GM12878 (cell line): ENCODE measurements around the gene BMP7. TPM values are rescaled to one million over a fixed set of nuclear protein-coding genes. Genes with fewer than 3 reads are reported as not detected.

ENCODE experiments used
- ATAC-seq: fragments of 200-7000 bp; cut with Tn5 transposase; 3 replicates; pipeline ENCODE4 v1.9.1; 2020; ENCODE audit warnings: mild to moderate bottlenecking, moderate library complexity
- BruUV-seq: library from RNA; stranded (reverse); fragments of 400-500 nt; replicated peaks from 2 replicates; lab custom pipeline; 2021; lab: Mats Ljungman, UMichigan
- CTCF ChIA-PET: fragments of 300-600 bp; sonication (Branson Sonifier 250); formaldehyde crosslinking; extraction: SDS; loops from one replicate; lab custom pipeline; 2021; ENCODE audit warnings: inconsistent platforms; lab: Yijun Ruan, JAX
- POLR2A ChIA-PET: fragments of 350-600 bp; formaldehyde crosslinking; extraction: SDS; loops from one replicate; lab custom pipeline; 2021; ENCODE audit warnings: inconsistent platforms; lab: Charles Lee
- RAD21 ChIA-PET: fragments of 300-600 bp; sonication (Branson Sonifier 250); formaldehyde crosslinking; loops from one replicate; lab custom pipeline; 2023; ENCODE audit warnings: antibody characterized with exemption; ENCODE audit not compliant: unreplicated experiment; lab: Charles Lee
- SMC1A ChIA-PET: fragments of 300-600 bp; sonication (Branson Sonifier 250); formaldehyde crosslinking; loops from one replicate; lab custom pipeline; 2023; ENCODE audit not compliant: unreplicated experiment, uncharacterized antibody; lab: Charles Lee
- DNase-seq: peaks from one replicate; pipeline ENCODE4 v3.0.0-alpha.2; 2011; ENCODE audit warnings: low read depth, low spot score
- FAIRE-seq: peaks from 3 replicates; lab custom pipeline; 2011; peaks lifted over from hg19 to GRCh38; lab: Jason Lieb, UNC
- H2AFZ ChIP-seq: 2 replicates; pipeline ENCODE4 v1.6.0; 2011; ENCODE audit warnings: low read depth, low read length, control low read depth; ENCODE audit not compliant: control insufficient read depth
- H3K27ac ChIP-seq: 2 replicates; pipeline ENCODE4 v1.5.1; 2011; ENCODE audit warnings: control low read depth; ENCODE audit not compliant: control insufficient read depth, insufficient read depth
- H3K27me3 ChIP-seq, 2 experiments: replicated peaks in 1 of 2; 2 replicates each; pipeline versions ENCODE4 v1.6.0 to v1.6.1; 2011; ENCODE audit warnings: low read length in 1 of 2; ENCODE audit not compliant: control insufficient read depth in 2 of 2, insufficient read depth in 2 of 2
- H3K36me3 ChIP-seq, 2 experiments: 2 replicates each; pipeline ENCODE4 v1.5.1; 2011; ENCODE audit warnings: low read length in 1 of 2; ENCODE audit not compliant: control insufficient read depth in 2 of 2, insufficient read depth in 2 of 2
- H3K4me1 ChIP-seq: 2 replicates; pipeline ENCODE4 v1.6.1; 2011; ENCODE audit warnings: mild to moderate bottlenecking, low read length, moderate library complexity, mixed read lengths; ENCODE audit not compliant: control insufficient read depth, insufficient read depth
- H3K4me2 ChIP-seq: 2 replicates; pipeline ENCODE4 v1.6.0; 2011; ENCODE audit warnings: control low read depth; ENCODE audit not compliant: control insufficient read depth, insufficient read depth
- H3K4me3 ChIP-seq: fragments of 200-600 bp; sonication (generic); 2 replicates; pipeline ENCODE4 v1.5.1; 2016
- H3K79me2 ChIP-seq: 2 replicates; pipeline ENCODE4 v1.6.0; 2011; ENCODE audit warnings: low read length; ENCODE audit not compliant: control insufficient read depth, insufficient read depth
- H3K9ac ChIP-seq: 2 replicates; pipeline ENCODE4 v1.8.0; 2011; ENCODE audit warnings: low read length, control low read depth, mixed read lengths; ENCODE audit not compliant: control insufficient read depth, insufficient read depth
- H3K9me3 ChIP-seq: replicated peaks from 3 replicates; pipeline ENCODE4 v1.5.1; 2011; ENCODE audit warnings: mild to moderate bottlenecking, low read length; ENCODE audit not compliant: control insufficient read depth, insufficient read depth
- H4K20me1 ChIP-seq: 2 replicates; pipeline ENCODE4 v1.6.0; 2011; ENCODE audit not compliant: control insufficient read depth, insufficient read depth
- BCL11A ChIP-seq: IDR thresholded peaks from 2 replicates; pipeline ENCODE4 v1.6.1; 2011; ENCODE audit warnings: low read depth, low read length
- CREB1 ChIP-seq: IDR thresholded peaks from 2 replicates; pipeline ENCODE4 v1.6.1; 2012; ENCODE audit warnings: low read depth, mild to moderate bottlenecking, inconsistent platforms
- CREM ChIP-seq: IDR thresholded peaks from 2 replicates; pipeline ENCODE4 v1.6.1; 2014; ENCODE audit warnings: antibody characterized with exemption, low read depth
- DPF2 ChIP-seq: fragments of 450-650 bp; IDR thresholded peaks from 2 replicates; pipeline ENCODE4 v1.6.1; 2017; ENCODE audit warnings: mild to moderate bottlenecking
- EED ChIP-seq: sonication (generic); IDR thresholded peaks from 2 replicates; pipeline ENCODE4 v1.6.1; 2016; ENCODE audit warnings: antibody characterized with exemption, low read depth
- EGR1 ChIP-seq, 2 experiments: IDR thresholded peaks; 1 replicate in 1 of 2; 2 replicates in 1 of 2; pipeline ENCODE4 v1.6.1; 2011 to 2012; ENCODE audit warnings: low read depth in 2 of 2, low read length in 2 of 2, borderline replicate concordance in 1 of 2, mild to moderate bottlenecking in 1 of 2, moderate library complexity in 1 of 2
- FOXM1 ChIP-seq: IDR thresholded peaks from 2 replicates; pipeline ENCODE4 v1.6.1; 2012; ENCODE audit warnings: low read depth, mild to moderate bottlenecking, inconsistent platforms, low read length, moderate library complexity
- NR2F1 ChIP-seq: fragments of 450-650 bp; conservative IDR thresholded peaks from 2 replicates; pipeline ENCODE4 v1.6.1; 2017; ENCODE audit warnings: mild to moderate bottlenecking
- RAD21 ChIP-seq: IDR thresholded peaks from 2 replicates; pipeline ENCODE4 v1.6.1; 2011; ENCODE audit warnings: mild to moderate bottlenecking, low read depth, low read length, moderate library complexity; ENCODE audit not compliant: insufficient read depth
- REST ChIP-seq: IDR thresholded peaks from 2 replicates; pipeline ENCODE4 v1.6.1; 2012; ENCODE audit warnings: mild to moderate bottlenecking, low read depth, low read length
- SIX5 ChIP-seq: IDR thresholded peaks from 2 replicates; pipeline ENCODE4 v1.6.1; 2011; ENCODE audit warnings: mild to moderate bottlenecking, low read depth, low read length, moderate library complexity; ENCODE audit not compliant: severe bottlenecking
- SP1 ChIP-seq: IDR thresholded peaks from one replicate; pipeline ENCODE4 v1.6.1; 2011; ENCODE audit warnings: low read depth, low read length
- STAT1 ChIP-seq: fragments of 450-650 bp; conservative IDR thresholded peaks from 2 replicates; pipeline ENCODE4 v1.6.1; 2014; ENCODE audit warnings: antibody characterized with exemption, mild to moderate bottlenecking
- ZNF384 ChIP-seq: IDR thresholded peaks from 2 replicates; pipeline ENCODE4 v1.6.1; 2012; ENCODE audit warnings: low read depth, mild to moderate bottlenecking, low read length, improper control_type of control experiment, borderline replicate concordance
- WGBS: methylation state at CpG from one replicate; pipeline ENCODE4 v1.1.6; 2016; ENCODE audit warnings: low lambda C conversion rate; ENCODE audit not compliant: insufficient replicate concordance, insufficient coverage; ENCODE audit errors: missing lambda C conversion rate; 5-methylcytosine and 5-hydroxymethylcytosine counted together
- in situ Hi-C: fragments of 300-500 bp; cut with MboI; formaldehyde crosslinking; loops from 9 replicates; pipeline ENCODE4 v1.14.3; 2018; ENCODE audit warnings: mixed read lengths
- intact Hi-C: fragments of 100-400 bp; cut with micrococcal nuclease; formaldehyde crosslinking; loops from one replicate; pipeline ENCODE4 v1.14.2; 2022; ENCODE audit not compliant: unreplicated experiment
- polyA plus RNA-seq, 11 experiments: library from polyadenylated mRNA; depleted of rRNA in 4 of 11; unstranded in 6 of 11; stranded (reverse) in 5 of 11; fragments of >200 nt; fragmentation: Nextera tagmentation in 4 of 11; fragmentation: Illumina TruSeq in 1 of 11; extraction: Ambion mirVana in 4 of 11; extraction: Trizol in 1 of 11; gene quantifications; 1 replicate in 1 of 11; 2 replicates in 10 of 11; pipeline versions ENCODE4 v1.2.1 to v1.2.3, GENCODE V29; 2011 to 2016; ENCODE audit warnings: inconsistent platforms in 2 of 11, missing spikeins in 2 of 11, low read depth in 1 of 11
- total RNA-seq, 4 experiments: library from RNA; depleted of rRNA in 3 of 4; stranded (reverse); fragments of >200 nt in 3 of 4; fragmentation: Illumina TruSeq in 1 of 4; extraction: Trizol in 1 of 4; gene quantifications; 2 replicates each; pipeline versions ENCODE4 v1.2.1 to v1.2.3, GENCODE V29; 2013 to 2021
- TF ChIP-seq, protein P1 (sequence below): fragments of 450-650 bp; IDR thresholded peaks from 2 replicates; pipeline ENCODE4 v1.6.1; 2016; ENCODE audit warnings: mild to moderate bottlenecking, moderate library complexity, borderline replicate concordance

The BMP7 gene
- total and polyA plus RNA-seq, 10 of the 15 experiments (the other 5 are each of a cell fraction or from before 2014, with no cell fraction given) = 0.18 to 0.51 (median 0.28) TPM; not detected in 7

- FAIRE-seq = no peak
- BruUV-seq = no TSS peak
- ATAC-seq = no peak
- Histone ChIP-seq H3K27me3 (peaks cover 4 to 12% of the 10 kb centered on the region in 2 experiments), H3K27ac (no peak overlapping the region), H3K36me3 (no peaks in the 10 kb centered on the region), H3K9me3 (no peaks in the 10 kb centered on the region), H4K20me1 (no peaks in the 10 kb centered on the region), H3K4me1 (no peaks in the 10 kb centered on the region), H2AFZ (no peak overlapping the region), H3K4me2 (no peak overlapping the region), H3K4me3 (no peak overlapping the region), H3K79me2 (no peaks in the 10 kb centered on the region), H3K9ac (no peak overlapping the region)
- no peak for DNase-seq
- POLR2A ChIA-PET = no interaction called here
- WGBS = 21% methylated on average over 14 of the region's 14 CpGs
- SMC1A ChIA-PET = no interaction called here
- CTCF ChIA-PET = interaction anchor here (0.8 kb wide), 1 partner anchor 72 kb away, joined by 3 read pairs; no protein-coding TSS in a partner anchor
- intact Hi-C loops = no loop called here
- RAD21 ChIA-PET = no interaction called here
- in situ Hi-C loops = no loop called here
- TF ChIP-seq ZNF384 (no peak), CREM (no peak), FOXM1 (no peak), NR2F1 (no peak), BCL11A (no peak), REST (no peak), RAD21 (no peak), STAT1 (no peak), EGR1 (IDR thresholded peaks at IDR 0.05; ENCODE audit: borderline replicate concordance in 1 of 2, low read depth in 2 of 2, low read length in 2 of 2) (no peak), DPF2 (no peak), CREB1 (no peak), SIX5 (no peak), SP1 (no peak), EED (no peak)
- TF ChIP-seq, protein P1, sequence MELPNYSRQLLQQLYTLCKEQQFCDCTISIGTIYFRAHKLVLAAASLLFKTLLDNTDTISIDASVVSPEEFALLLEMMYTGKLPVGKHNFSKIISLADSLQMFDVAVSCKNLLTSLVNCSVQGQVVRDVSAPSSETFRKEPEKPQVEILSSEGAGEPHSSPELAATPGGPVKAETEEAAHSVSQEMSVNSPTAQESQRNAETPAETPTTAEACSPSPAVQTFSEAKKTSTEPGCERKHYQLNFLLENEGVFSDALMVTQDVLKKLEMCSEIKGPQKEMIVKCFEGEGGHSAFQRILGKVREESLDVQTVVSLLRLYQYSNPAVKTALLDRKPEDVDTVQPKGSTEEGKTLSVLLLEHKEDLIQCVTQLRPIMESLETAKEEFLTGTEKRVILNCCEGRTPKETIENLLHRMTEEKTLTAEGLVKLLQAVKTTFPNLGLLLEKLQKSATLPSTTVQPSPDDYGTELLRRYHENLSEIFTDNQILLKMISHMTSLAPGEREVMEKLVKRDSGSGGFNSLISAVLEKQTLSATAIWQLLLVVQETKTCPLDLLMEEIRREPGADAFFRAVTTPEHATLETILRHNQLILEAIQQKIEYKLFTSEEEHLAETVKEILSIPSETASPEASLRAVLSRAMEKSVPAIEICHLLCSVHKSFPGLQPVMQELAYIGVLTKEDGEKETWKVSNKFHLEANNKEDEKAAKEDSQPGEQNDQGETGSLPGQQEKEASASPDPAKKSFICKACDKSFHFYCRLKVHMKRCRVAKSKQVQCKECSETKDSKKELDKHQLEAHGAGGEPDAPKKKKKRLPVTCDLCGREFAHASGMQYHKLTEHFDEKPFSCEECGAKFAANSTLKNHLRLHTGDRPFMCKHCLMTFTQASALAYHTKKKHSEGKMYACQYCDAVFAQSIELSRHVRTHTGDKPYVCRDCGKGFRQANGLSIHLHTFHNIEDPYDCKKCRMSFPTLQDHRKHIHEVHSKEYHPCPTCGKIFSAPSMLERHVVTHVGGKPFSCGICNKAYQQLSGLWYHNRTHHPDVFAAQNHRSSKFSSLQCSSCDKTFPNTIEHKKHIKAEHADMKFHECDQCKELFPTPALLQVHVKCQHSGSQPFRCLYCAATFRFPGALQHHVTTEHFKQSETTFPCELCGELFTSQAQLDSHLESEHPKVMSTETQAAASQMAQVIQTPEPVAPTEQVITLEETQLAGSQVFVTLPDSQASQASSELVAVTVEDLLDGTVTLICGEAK = no peak
These were observed 5.5 kb downstream of the BMP7 start for GRCh38 chr20:57260934-57261333.
